GM18951 (cell line): Measurements from ENCODE around the gene SEMA4D.

Experiments
- POLR2A ChIP-seq: IDR thresholded peaks from 4 replicates; pipeline ENCODE4 v1.6.1; 2011; ENCODE audit warnings: mild to moderate bottlenecking; ENCODE audit not compliant: insufficient read length, insufficient read depth; ENCODE audit errors: extremely low read depth
- in situ Hi-C: fragments of 300-500 bp; cut with MboI; formaldehyde crosslinking; loops from one replicate; pipeline ENCODE4 v1.12.0; 2022; ENCODE audit warnings: low sequenced_read_pairs, mixed read lengths, inconsistent platforms; ENCODE audit not compliant: unreplicated experiment

Gene SEMA4D

GRCh38 chr9:89422151-89422975, 75.5 kb downstream of the SEMA4D start:
- no peak for TF ChIP-seq POLR2A
- in situ Hi-C loops: no loop called here

GRCh38 chr9:89421595-89421994, 76.3 kb downstream of the SEMA4D start:
- no peak for TF ChIP-seq POLR2A
- in situ Hi-C loops: no loop called here

GRCh38 chr9:89420397-89421178, 77.3 kb downstream of the SEMA4D start:
- TF ChIP-seq POLR2A: no peak
- in situ Hi-C loops: no loop called here

- in situ Hi-C loops: no loop called here
- TF ChIP-seq POLR2A: no peak
Observed at GRCh38 chr9:89419978-89420394, 77.9 kb downstream of the SEMA4D start.

GRCh38 chr9:89418882-89419640, 78.9 kb downstream of the SEMA4D start:
- TF ChIP-seq POLR2A: no peak
- in situ Hi-C loops: no loop called here

- no peak for TF ChIP-seq POLR2A
- in situ Hi-C loops: no loop called here
Observed at GRCh38 chr9:89418474-89418845, 79.5 kb downstream of the SEMA4D start.

- in situ Hi-C loops: no loop called here
- no peak for TF ChIP-seq POLR2A
Observed at GRCh38 chr9:89417832-89418473, 80.0 kb downstream of the SEMA4D start.

- in situ Hi-C loops: no loop called here
- TF ChIP-seq POLR2A: no peak
Observed at GRCh38 chr9:89414670-89415324, 83.1 kb downstream of the SEMA4D start.

GRCh38 chr9:89413963-89414638, 83.8 kb downstream of the SEMA4D start:
- in situ Hi-C loops: no loop called here
- TF ChIP-seq POLR2A: no peak

- no peak for TF ChIP-seq POLR2A
- in situ Hi-C loops: no loop called here
Observed at GRCh38 chr9:89412951-89413350, 85.0 kb downstream of the SEMA4D start.

- TF ChIP-seq POLR2A: no peak
- in situ Hi-C loops: no loop called here
Observed at GRCh38 chr9:89412541-89412940, 85.4 kb downstream of the SEMA4D start.

- TF ChIP-seq POLR2A: no peak
- in situ Hi-C loops: no loop called here
Observed at GRCh38 chr9:89411759-89412158, 86.2 kb downstream of the SEMA4D start.
